IPS-11a (cell line): ENCODE measurements around the gene SLC16A9.
"Not testable (repeated sequence)": the region's sequence is repeated elsewhere in the genome, so short reads cannot be mapped to it uniquely, and the experiment has no call there.

Experiments used
- H3K4me3 ChIP-seq: one replicate; pipeline ENCODE4 v1.5.1; 2013; ENCODE audit warnings: low read depth, low read length, control low read depth

The SLC16A9 gene

GRCh38 chr10:59677253-59677831, 32.3 kb downstream of the SLC16A9 start:
- no peak overlapping the region for H3K4me3 ChIP-seq

- H3K4me3 ChIP-seq = no peak overlapping the region
Measured at GRCh38 chr10:59675812-59676211, 33.8 kb downstream of the SLC16A9 start.

GRCh38 chr10:59674215-59674836, 35.3 kb downstream of the SLC16A9 start:
- no peak overlapping the region for H3K4me3 ChIP-seq

- no peak overlapping the region for H3K4me3 ChIP-seq
Measured at GRCh38 chr10:59672150-59672875, 37.3 kb downstream of the SLC16A9 start.

GRCh38 chr10:59670269-59670668, 39.4 kb downstream of the SLC16A9 start:
- no peak overlapping the region for H3K4me3 ChIP-seq

GRCh38 chr10:59668096-59668495, 41.6 kb downstream of the SLC16A9 start:
- no peak overlapping the region for H3K4me3 ChIP-seq

- H3K4me3 ChIP-seq = no peak overlapping the region
Measured at GRCh38 chr10:59666310-59666709, 43.3 kb downstream of the SLC16A9 start.

GRCh38 chr10:59663213-59663612, 46.4 kb downstream of the SLC16A9 start:
- H3K4me3 ChIP-seq = not testable (repeated sequence)

- no peak overlapping the region for H3K4me3 ChIP-seq
Measured at GRCh38 chr10:59657724-59658123, 51.9 kb downstream of the SLC16A9 start.

- no peak overlapping the region for H3K4me3 ChIP-seq
Measured at GRCh38 chr10:59655309-59655708, 54.3 kb downstream of the SLC16A9 start.

GRCh38 chr10:59654007-59654406, 55.6 kb downstream of the SLC16A9 start:
- no peak overlapping the region for H3K4me3 ChIP-seq

- H3K4me3 ChIP-seq = no peak overlapping the region
Measured at GRCh38 chr10:59651902-59652301, 57.7 kb downstream of the SLC16A9 start.

- H3K4me3 ChIP-seq = no peak overlapping the region
Measured at GRCh38 chr10:59649606-59650346, 59.9 kb downstream of the SLC16A9 start.

- no peak overlapping the region for H3K4me3 ChIP-seq
Measured at GRCh38 chr10:59648711-59649201, 60.9 kb downstream of the SLC16A9 start.

GRCh38 chr10:59644841-59645240, 64.8 kb downstream of the SLC16A9 start:
- no peak overlapping the region for H3K4me3 ChIP-seq

- H3K4me3 ChIP-seq = not testable (repeated sequence)
Measured at GRCh38 chr10:59641688-59642087, 68.0 kb downstream of the SLC16A9 start.

- H3K4me3 ChIP-seq = no peak overlapping the region
Measured at GRCh38 chr10:59635502-59636290, 74.0 kb downstream of the SLC16A9 start.

GRCh38 chr10:59634102-59634501, 75.5 kb downstream of the SLC16A9 start:
- no peak overlapping the region for H3K4me3 ChIP-seq

- H3K4me3 ChIP-seq = no peak overlapping the region
Measured at GRCh38 chr10:59633063-59633462, 76.6 kb downstream of the SLC16A9 start.
